T-helper 22 cell (primary cell): ENCODE data around the gene SNAPC4.
A peak's percentile ranks its signal among the peaks of the same experiment; 100 is the strongest.

Experiments
- DNase-seq: peaks from one replicate; pipeline ENCODE4 v3.0.0-alpha.2; 2020; ENCODE audit warnings: low read depth

The SNAPC4 gene

DNA sequence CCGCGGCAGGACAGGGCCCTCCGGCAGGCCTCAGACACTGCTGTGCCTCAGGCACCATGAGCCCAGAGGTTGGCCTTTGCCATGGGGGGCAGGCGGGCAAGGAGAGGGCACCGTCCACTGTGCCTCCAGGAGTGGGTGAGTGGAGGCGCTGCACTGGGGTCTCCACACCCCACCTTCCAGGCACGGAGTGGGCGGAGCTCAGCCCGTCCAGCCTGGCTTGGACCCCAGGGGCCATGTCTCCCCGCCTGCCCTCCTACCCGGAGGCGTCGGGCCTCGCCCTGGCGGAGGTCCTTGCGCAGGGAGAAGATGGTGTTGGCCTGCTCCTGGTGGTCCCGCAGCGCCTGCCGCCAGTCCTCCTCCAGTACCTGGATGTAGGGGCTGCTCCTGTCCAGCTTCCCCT is 29.9 kb downstream of the SNAPC4 start:
- DNase-seq: no peak

DNA sequence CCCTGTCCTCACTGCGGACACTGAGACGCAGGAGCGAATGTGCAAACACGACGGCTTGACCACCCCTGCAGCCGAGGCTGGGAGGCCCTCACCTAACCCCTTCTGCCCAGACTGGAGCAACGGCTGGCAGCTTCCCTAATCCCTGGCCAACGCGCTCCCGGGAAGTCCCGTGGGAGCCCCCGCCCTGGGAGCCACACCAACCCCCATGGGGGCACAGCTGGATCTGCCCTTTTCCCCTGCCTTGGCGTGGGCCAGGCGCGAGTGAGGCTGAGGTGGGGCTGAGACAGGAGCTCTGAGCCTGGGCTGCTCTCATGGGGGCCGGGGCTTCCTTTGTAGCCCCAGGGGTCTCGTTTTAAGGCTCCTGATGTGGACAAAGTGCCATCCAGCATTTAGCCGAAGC is 31.8 kb downstream of the SNAPC4 start:
- DNase-seq: no peak

DNA sequence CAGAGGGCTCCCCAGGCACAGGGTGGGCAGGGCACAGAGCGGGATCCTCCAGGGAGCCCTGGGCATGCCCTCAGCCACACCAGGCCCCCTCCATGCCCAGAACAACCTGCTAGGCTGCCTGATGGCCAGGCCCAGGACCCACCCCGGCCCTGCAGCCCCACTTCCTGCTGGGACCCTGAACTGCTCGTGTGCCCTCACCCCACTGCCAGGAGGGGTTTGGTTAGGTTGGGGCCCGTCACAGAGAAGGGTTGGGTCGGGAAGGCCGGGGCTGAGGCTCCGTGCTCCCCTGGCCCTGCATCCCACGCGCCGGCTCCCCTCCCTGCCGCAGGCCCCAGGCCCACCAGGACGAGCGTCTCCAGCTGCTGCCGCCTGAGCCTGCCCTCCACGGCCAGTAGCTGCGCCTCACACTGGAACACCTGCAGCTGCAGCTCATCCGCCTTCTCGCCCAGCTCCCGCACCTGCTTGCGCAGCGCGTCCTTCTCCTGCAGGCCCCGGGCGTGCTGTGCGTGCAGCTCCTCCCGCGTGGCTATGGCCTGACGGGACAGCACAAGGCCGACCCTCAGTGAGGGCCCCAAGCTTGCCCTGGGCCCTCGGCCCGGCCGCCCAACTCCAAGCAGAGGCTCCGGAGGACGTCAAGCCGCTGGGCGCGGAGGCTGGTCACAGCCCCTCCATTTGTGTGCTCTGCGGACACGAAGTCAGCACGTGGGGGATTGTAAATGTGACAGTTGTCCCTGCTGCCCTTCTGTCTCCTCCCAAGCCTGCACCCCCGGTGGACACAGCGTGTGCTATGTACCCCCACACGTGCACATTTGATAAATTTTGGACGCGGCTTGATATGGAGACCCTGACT is 32.4 kb downstream of the SNAPC4 start:
- DNase-seq: no peak

DNA sequence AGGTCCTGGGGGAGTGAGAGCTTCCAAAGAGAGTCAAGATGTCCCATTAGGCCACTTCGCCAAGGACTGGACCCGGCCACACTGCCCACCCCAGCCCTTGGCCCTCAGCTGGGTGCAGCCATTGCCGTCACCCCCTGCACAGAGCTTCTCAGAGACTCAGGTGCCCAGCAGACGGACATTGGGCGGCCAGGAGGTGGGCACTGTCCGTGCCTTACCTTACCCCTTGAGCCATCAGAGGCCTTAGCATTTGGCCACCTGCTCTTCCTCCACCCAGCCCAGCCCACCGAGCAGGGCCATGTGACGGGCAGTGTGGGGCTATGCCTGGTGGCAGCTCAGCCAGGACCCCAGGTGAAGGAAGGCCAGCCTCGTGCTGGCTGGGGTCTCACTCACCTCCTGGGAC is 33.1 kb downstream of the SNAPC4 start:
- no peak for DNase-seq

DNA sequence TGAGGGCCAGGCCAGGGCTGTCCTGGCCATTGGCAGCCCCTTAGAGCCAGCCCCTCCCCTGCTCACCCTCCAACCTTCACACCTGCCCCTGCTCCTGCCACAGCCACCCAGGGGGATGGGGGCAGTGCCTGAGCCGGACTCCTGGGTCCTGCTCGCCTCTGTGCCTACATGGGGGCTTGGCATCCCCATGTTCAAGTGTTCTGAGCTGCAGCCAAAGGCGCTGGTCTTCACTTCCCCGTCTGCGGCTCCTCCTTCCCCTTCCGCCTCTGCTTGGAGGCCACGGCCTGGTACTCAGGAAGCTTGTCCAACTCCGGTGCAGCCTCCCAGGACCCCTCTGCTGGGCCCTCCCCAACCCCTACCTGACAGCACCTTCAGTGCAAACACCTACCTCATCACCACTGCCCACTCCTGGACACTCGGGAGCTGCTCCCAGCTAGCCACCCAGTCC is 34.2 kb downstream of the SNAPC4 start:
- no peak for DNase-seq

DNA sequence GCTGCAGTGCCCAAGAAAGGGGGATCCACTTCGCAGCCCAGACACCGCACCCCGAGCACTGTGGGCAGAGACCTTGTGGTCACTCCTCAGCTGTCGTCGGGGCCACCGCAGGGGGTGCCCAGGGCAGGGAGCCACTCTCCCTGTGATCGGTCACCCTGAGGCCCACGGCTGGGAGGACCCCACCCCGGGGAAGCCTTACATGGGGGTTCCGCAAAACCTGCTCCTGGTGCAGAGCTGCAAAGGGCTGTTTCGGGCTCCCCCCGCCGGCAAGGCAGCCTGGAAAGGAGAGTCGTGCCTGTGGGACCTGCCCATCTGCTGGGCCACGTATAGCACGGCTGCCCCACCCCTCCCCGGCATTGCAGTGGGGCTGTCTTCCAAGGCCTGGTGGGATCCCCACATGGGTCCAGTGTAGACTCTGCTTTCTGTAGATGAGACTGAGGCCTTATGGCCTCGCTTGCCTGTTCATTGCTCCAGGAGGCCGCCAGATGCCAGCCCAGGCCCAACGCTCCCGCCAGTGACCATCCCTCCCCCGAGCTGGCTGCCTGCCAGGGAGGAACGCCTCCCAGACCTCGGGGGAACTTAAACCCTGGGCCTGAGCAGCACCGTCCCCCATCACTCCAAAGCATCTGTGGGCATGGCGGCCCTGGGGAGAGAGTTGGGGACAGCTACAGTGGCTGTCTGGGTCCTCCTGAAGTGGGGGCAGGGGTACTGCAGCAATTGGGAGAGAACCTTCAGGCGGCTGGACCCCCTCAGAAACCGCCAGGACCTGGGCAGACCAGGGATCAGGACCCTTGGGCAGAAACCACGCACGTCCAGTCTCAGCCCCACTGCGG is 34.8 kb downstream of the SNAPC4 start:
- DNase-seq: no peak

DNA sequence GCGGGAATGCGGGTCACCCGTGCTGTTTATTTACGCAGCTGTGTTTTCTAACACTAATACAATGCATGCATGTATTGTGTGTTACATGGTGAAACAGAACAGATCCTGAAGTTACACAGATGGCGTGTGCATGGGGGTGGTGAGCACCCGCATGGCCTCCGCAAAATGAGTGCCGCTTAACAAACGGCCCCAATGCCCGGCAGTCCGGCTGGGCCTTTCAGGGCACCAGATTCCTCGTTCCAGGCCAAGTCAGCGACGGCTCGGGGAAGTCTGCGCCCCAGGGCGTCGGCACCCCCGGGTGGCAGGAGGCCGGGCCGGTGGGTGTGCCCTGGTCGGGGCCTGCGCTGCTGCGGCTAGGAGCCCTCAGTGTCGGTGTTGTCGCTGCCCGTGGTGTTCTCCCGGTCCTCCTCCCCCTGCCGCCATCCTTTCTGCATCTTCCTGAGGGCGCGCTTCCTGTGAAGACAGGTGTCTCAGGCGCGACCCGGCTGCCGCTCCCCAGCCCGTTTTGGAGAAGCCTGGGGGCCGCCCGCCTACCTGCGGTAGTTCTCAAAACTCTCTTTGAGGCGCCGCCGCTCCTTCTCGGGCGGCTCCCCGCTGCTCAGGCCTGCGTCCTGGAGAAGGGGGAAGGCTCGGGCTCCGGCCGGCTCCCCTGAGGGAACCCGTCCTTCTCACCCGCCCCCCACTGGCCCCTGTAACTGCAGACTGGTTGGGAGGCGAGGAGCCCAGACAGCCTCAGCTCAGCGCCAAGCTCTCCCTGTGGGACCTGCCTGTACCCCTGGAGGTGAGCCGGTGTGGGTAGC is 35.8 kb downstream of the SNAPC4 start:
- DNase-seq: no peak

DNA sequence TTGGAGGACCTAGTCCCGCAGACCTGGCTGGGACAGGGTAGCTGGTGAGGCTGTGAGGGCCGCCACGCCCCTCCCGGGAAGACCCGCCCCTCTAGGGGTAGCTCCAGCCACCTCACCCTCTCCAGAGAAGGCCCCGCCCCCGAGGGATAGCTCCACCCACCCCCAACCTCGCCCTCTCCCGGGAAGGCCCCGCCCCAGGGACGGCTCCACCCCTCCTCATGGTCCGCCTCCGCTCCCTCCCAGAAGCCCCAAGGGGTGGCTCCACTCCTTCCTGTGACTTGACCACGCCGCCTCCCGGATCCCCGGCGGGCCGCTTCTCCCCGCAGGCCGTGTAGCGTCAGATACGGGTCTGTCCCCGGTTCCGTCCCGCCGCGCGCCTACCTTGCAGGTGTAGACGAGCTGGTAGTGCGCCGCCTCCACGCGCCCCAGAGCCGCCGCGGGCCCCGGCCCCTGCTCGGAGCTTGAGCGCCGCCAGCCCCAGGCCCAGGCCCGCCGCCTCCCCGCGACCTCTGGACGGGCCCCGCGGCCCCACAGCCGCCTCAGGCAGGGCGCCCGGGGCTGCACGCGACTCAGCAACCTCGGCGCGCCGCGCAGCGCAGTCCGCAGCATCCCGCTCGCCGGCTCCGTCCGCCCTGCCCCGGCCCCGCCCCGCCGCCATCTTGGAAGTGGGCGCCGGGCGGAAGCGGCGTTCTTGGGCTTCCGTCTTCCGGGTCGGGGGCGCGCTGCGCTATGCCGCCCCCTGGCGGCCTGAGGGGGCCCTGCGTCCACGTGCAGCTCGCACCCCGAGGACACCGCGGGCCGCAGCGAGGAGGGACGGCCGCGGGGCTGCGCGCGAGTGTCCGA is 36.6 kb downstream of the SNAPC4 start, which contains the start of gene DNLZ:
Gene DNLZ, minus strand, starts transcription at position 639 of the 843 bp plus-strand sequence. Its CDS starts 30 bp downstream, at position 609.
- peak; percentile 86 for DNase-seq

DNA sequence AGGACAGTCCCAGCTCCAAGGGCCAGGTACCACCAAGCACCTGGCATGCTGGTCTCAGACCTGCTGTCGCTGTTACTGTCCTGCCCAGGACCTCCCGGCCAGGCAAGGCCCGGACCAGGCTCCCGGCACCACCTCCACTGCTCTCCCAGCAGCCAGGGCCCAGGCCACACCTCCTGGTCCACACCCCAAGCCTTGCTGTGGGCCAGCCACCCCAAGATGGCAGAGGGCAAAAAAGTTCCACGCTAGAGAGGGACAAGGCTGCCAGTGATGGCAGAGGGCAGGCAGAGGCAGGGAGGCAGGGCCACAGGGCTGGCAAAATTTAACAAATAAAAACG is 37.6 kb downstream of the SNAPC4 start:
- no peak for DNase-seq

DNA sequence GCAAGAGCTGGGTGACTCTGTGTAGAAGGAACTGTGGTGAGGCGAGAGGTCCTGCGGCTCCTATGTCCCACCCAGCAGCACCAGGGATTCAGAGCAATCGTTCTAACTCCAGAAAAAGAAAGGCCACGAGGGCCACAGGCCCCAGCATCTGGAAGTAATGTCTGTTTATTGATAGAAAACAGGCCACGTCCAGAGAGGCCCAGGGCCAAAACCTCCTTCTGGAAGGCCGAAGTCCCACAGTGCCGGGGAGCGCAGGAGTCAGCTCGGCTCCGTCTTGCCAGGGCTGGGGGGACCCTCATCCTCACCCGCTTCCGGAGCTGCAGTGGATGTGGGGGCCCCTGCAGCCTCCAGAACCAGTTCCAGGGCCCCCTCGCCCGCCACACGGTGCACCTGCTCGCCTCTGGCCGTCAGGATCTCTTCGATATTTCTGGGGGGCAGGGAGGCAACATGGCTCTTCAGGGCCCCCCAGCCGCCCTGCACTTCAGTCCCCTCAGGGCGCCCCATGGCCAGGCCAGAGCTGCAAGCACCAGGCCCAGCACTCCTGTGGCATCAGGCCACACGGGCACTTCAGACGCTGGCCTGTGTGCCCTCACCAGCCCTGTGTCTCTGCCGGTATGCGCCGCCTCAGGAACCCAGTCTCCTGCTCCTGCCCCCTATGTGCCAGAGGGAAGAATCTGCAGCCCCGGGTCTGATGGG is 38.1 kb downstream of the SNAPC4 start:
- DNase-seq: no peak

DNA sequence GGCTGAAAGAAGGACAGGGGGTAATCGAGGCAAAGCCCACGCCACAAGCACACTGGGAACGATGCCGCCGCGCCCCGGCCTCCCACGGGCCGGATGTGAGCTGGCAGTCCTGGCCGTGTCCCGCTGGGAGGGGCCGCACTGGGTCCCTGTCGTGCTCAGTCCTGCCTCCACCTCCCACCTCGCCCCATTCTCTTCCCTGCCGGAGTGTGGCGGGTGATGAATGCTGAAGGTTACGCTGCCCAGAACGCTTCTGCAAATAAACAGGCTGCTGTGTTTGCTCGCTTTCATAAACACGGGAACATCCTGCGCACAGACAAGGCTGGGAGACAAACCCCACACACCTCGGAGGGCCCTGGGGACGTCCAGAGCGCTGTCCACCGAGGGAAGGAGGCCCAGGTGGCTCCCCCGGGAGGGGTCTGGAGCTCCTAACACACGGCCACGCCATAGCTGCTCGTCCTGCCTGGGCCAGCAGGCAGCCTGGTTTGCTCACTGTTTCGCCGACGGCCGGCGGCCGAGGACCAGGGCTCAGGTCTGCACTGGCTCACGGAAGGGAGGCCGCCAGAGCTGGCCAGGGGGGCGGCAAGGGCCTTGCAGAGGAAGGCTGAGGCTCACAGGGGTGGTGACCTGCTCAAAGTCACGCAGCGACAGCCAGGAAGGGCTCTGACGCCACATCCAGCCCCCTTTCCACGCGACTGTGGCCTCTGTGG is 38.8 kb downstream of the SNAPC4 start:
- DNase-seq: no peak

DNA sequence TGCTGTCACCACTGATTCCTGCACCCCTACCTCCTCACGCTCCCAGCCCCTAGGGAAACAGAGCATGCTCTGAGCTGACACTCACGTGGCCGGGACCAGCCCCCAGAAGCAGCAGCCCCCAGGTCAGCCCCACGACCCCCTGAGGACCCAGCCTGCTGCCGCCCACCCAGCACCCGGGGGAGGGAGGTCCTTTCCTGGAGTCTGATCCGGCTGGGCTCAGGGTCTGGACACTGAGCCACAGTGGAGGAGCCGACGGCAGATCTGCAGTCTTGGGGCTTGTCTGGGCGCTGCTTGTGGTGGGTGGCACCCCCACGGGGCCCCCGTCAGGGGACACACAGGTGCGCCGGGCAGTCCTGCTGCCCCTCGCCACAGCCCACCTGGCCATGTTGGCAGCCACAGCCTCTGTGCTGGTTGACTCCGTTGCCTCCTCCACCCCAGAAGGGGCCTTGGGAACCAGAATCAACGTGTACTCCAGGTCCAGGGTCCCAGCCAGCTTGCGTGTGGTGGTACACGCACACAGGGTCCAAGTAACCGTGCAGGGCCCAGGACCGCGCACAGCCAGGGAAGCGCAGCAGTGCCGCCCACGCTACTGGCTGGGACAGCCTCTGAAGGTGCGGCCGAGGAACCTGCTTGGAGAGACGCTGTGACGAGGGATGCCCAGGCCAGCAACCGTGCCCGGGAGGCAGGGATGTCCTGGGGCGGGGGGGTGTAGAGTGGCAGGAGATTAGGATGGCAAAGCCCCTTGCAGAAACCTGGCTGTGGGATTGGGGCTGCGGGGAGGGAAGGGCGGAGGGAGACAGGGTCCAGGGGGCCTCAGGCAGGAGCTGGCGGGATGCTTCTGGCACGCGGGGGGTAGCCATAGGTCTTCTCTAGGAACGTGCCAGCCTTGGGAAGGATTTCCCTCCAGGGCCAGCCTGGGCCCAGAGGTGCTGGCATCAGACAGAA is 39.9 kb downstream of the SNAPC4 start:
- no peak for DNase-seq

DNA sequence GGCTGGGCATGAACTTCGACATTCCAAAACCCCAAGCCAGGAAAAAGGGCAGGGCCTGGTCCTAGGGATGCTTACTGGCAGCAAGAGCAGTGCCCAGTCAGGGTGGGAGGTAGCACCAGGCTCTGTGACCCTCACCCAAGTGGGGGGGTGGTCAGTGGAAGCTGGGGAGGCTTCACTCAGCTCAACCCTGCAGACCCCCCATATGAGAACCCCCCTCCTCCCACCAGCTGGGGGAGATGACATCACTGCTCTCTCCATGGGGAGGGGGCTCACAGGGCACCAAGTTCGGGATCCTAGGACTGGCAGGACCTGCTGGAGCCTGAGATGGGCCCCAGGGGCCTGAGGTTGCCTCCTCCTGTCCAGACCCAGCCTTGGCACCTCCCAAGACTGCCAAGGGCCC is 41.1 kb downstream of the SNAPC4 start:
- no peak for DNase-seq

DNA sequence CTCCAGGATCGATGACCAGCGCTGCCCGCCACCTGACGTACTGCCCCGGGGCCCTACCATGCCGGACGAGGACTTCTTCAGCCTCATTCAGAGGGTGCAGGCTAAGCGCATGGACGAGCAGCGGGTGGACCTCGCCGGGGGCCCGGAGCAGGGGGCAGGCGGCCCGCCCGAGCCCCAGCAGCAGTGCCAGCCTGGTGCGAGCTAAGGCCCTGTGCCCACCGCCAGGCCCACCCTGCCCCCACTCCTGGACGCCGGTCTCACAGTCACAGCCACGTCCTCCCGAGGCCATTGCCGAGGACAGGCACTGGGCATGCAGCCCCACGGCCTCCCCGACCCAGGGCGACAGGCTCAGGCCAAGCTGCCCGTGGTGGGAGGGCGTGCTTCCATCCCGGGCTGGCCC is 42.0 kb downstream of the SNAPC4 start:
- DNase-seq: no peak

DNA sequence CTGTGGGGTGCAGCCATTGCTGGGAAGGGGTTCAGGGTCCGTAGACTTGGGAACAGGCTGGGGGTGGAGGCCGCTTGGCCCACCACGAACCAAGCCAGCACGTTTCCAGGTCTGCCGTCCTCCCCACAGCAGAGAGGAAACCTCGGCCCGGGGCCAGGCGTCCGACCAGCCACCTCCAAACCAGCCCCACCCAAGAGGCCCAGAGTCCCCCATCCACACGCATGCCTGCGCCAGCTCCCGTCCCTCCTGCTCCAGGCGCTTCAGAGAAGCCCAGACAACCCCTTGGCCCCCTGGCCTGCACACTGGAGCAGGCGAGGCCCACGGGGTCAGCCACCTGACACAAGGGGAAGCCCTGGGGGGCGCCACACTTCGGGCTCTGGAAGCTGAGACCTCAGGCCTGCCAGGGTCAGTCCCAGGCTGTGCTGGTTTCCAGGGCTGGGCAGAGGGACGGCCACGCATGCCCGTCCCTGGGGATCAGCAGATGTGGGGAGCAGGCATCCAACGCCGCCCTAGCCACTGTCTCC is 42.7 kb downstream of the SNAPC4 start:
- no peak for DNase-seq

DNA sequence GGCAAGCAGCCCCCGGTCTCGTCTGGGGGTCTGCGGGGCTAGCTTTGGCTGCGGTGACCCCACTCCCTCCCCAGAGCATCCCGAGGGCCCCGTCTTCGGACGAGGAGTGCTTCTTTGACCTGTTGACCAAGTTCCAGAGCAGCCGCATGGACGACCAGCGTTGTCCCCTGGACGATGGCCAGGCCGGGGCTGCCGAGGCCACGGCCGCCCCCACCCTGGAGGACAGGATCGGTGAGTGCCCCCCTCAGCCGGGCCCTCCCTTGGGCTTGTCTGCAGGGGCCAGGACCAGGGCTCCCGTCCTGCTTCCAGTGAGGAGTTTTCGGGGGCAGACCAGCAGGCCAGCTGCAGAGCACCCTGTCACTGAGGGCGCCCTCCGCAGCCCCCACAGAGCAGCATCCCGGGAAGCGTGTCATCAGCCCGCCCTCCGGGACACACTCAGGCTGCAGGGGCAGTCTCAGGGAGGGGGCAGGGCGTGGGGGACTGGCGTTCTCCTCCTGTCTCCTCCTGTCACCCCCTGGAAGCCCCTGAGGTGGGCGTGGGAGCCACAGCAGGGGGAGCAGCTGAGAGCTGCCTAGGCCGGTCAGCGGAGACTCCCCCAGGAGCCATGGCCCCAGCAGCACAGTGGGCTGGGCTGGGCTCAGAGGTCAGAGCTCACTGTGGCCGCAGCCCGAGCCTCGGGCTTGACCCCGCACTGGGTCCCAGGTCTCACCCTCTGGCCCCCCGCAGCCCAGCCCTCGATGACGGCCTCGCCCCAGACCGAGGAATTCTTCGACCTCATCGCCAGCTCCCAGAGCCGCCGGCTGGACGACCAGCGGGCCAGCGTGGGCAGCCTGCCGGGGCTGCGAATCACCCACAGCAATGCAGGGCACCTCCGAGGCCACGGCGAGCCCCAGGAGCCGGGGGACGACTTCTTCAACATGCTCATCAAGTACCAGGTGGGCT is 44.1 kb downstream of the SNAPC4 start:
- no peak for DNase-seq

DNA sequence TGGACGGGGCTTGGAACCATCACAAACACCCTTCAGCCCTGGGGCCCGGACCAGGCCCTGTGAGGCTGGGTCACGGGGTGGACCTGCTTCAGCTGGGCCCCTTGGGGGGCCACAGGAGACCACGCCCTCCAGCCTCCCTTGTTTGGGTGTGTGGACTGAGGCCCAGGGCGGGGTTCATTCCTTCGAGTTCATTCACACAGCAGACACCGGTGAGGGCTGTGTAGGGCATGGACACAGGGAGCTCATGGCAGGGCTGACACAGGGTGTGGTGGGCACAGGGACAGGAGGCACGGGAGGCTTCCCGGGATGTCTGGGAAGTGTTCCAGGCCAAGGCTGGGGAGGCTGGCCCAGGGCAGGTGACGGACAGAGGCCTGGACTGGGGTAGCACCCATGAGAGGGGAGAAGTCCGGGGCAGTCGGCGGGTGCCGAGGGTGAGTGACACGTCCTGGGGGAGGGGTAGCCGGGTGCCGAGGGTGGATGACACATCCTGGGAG is 45.3 kb downstream of the SNAPC4 start:
- no peak for DNase-seq
